GM18526 (cell line): Measurements from ENCODE around the gene ARHGAP40.

Experiments used
- POLR2A ChIP-seq: IDR thresholded peaks from 3 replicates; pipeline ENCODE4 v1.6.1; 2011; ENCODE audit not compliant: insufficient read length; ENCODE audit errors: extremely low read depth

Gene ARHGAP40

GRCh38 chr20:38604873-38605303, 3.3 kb downstream of the ARHGAP40 start:
- no peak for TF ChIP-seq POLR2A

DNA sequence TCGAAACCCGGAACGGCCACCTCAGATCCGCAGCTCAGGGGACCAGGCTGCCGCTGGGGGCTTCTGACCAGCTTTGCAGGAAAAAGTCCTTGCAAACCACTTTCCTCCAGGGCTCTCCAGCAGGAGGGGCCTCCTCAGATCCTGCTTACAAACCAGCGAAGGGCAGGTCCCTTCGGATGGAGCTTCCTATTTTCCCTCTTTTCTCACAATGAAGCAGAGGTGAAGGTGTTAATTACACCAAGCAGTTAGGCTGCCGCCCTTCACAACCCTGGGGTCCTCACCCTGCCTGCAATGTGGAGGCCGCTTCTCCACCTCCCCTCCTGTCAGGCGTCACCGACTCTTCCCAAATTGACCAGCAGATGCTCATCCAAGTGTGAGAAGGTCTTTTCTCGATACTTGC, 5.7 kb downstream of the ARHGAP40 start:
- no peak for TF ChIP-seq POLR2A

DNA sequence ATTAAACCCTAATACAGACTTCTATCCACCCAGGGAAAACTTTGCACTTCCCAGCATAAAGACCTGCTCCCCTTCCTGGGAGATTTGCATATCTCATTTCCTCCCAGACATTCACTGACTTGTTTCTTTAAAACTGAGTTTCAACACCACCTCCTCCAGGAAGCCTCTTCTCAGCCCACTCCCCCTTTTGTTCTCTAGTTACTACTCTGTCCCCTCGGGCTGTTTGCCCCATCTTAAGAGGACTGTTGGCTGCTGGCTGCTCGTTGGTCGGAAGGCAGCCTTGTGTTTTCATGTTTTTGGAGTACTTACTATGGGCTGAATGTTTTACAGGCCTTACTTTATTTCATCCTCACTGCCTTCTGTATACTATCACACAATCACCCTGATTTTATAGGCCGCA, 6.6 kb downstream of the ARHGAP40 start:
- no peak for TF ChIP-seq POLR2A

DNA sequence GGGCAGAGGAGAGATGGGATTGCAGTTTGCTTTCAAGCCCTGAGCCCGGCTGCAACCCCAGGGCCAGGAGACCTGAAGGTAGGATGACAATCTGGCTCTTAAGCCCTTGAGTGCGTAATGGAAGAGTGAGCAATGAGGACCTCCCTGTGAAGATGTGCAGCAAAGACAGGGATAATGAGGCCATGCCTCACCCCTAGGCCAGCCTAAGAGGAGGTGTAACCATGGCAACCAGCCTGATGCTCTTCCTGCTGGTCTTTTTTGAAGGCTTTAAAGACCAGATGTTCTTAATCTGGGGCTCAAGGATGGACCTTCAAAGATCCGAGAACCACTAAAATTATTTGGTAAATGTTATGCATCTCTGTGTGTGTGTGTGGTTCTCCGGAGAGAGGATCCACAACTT, 8.2 kb downstream of the ARHGAP40 start:
- no peak for TF ChIP-seq POLR2A

GRCh38 chr20:38610521-38610920, 8.9 kb downstream of the ARHGAP40 start:
- no peak for TF ChIP-seq POLR2A

DNA sequence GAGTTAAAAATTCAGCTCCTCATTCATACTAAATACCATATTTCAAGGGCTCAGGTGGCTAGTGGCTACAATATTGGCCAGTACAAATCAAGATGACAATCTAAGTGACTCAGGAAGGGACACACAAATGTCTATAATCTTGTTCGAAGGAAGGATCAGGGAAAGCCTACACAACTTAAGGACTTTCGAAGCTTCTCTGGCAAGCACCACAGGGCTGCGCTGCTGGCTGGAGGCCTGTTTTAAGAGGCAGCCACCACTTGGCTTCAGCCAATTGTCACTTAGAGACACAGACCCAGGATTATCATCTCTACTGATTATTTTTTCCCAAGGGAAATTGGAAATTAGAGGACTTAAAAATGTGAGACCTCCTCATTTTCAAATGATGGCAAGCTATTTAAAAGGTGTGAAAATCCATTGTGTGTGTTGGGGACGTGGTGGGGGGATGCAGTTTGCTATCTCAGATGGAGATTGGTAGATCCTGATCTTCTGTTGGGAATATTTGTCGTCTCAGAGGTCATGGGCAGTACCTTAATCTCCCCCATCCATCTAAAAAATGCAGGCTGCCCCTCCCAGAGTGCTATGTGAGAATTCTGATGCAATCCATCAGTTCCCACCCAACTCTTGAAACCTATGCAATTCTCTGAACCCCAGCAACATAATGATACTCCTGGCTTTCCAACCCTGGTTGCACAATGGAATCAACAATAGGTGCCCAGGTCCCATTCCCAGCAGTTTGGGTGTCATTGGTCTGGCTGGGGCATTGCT, 11.3 kb downstream of the ARHGAP40 start:
- TF ChIP-seq POLR2A = no peak

- no peak for TF ChIP-seq POLR2A
Measured at GRCh38 chr20:38615283-38615682, 13.7 kb downstream of the ARHGAP40 start.

GRCh38 chr20:38616457-38616856, 14.8 kb downstream of the ARHGAP40 start:
- TF ChIP-seq POLR2A = no peak

- TF ChIP-seq POLR2A = no peak
Measured at GRCh38 chr20:38617011-38617829, 15.6 kb downstream of the ARHGAP40 start.

GRCh38 chr20:38617830-38618196, 16.2 kb downstream of the ARHGAP40 start:
- TF ChIP-seq POLR2A = no peak

GRCh38 chr20:38620441-38620840, 18.8 kb downstream of the ARHGAP40 start:
- TF ChIP-seq POLR2A = no peak

DNA sequence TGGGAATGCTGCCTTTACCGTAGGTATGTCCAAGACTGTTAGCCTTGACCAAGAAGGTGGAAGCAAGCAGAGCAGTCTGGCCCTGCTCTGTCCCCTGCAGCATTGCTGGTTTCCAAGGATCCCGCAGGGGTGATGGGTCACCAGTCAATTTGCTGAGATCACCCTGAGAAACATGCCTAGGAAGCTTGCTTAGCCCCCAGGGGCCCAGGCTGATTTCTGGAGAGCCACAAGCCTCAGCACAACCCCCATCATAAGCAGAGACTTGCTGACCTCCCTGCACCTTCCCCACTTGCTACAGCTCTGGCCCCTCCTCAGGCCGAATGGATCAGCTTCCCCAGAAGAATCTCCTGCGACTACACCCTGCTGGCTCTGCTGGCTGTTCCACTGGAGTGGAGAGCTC, 21.5 kb downstream of the ARHGAP40 start:
- TF ChIP-seq POLR2A = no peak

- no peak for TF ChIP-seq POLR2A
Measured at GRCh38 chr20:38624084-38624483, 22.5 kb downstream of the ARHGAP40 start.

DNA sequence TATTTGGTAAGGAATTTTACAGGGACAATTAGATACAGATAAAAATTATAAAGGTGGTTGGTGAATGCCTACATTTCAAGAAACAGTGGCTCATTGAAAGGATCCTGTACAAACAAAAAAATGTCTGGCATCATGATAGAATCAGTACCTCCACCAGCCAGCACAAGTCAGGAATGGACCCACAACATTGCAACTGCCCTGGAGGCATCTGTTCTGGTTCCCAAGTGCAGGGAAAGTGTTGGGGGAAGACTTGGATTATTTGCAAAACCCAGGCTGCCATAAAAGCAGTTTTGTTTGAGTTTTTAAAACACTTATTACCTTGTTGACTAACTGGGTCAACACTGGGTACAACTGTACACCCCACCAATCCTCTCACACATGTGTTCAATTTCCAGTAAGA, 24.3 kb downstream of the ARHGAP40 start:
- TF ChIP-seq POLR2A = no peak

- no peak for TF ChIP-seq POLR2A
Measured at GRCh38 chr20:38626921-38627659, 25.5 kb downstream of the ARHGAP40 start.
